Measurements from ENCODE around the gene ZMAT5.

DNA sequence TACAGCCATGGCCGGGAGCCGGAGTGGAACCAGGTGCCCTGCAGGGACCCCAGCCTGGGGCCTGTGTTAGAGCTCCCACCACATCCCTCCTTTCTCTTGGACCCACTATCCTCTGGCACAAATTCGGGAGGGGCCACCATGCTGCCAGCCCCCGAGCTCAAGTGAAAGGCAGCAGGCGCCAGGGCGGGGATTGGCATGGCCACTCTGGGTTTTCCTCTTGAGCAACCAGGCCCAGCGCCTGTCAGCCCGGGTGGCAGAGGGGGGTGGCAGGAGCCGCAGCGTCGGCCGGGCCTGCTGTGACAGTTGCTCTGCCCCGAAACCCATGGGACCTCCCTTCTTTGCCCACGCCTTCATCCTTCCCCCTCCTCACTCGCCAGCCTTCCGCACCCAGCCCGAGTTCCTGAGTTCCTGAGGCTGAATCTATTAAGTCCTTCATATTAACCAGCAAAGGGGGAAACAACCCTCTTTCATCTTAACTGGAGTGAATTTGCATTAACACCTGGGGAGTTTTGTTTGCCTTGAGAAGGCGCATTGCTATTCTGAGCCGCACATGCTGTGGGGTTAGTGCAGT lies 63.8 kb downstream of the ZMAT5 start:
- TF ChIP-seq POLR2A (IDR thresholded peaks at IDR 0.05) (no peak), POLR2AphosphoS5 (IDR thresholded peaks at IDR 0.05) (no peak), CTCF (IDR thresholded peaks at IDR 0.05) (no peak)
